GM19023 (cell line): ENCODE results near the gene PSMF1.

Source experiments
- ATAC-seq: cut with Tn5 transposase; IDR thresholded peaks from one replicate; pipeline ENCODE4 v1.9.1; 2021; ENCODE audit warnings: mild to moderate bottlenecking, moderate library complexity; ENCODE audit not compliant: unreplicated experiment

The PSMF1 gene

GRCh38 chr20:1118336-1119127 is at the start of gene PSMF1:
PSMF1 (plus strand) TSS chr20:1118602; CDS start chr20:1118774, 172 bp downstream.
- peak; percentile 96 for ATAC-seq

GRCh38 chr20:1072258-1072657 is 46.1 kb upstream of the PSMF1 start:
- no peak for ATAC-seq

GRCh38 chr20:1075616-1076015 is 42.8 kb upstream of the PSMF1 start:
- ATAC-seq: peak; percentile 60

- ATAC-seq: no peak
Measured at GRCh38 chr20:1081891-1082290, 36.5 kb upstream of the PSMF1 start.

DNA sequence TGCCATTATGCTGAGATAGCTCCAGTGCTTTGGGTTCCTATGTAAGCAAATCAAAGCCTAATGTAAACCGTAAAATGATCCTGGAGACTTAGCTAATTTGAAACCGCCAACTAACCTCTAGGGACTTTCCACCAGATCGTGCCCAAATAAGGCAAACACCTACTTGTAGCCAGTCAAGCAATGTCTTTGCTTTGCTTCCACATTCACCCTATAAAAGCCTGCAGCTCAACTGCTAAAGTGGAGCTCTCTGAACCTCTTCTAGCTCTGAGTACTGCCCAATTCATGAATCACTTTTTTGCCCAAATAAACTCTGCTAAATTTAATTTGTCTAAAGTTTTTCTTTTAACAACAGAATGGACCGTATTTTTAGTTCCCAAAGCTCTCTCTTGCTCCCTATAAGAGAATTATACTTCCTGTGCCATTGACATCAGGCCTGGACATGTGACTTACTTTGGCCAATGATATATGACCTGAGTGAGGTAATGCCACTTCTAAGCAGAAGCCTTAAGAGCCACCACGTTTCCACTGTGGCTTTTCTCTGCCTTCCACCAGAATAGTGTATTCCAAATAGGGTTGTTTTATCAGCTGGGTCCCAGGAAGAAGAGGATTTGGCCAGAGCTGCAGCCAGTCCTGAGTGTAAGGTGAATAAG is 34.8 kb upstream of the PSMF1 start:
- ATAC-seq: no peak

- no peak for ATAC-seq
Measured at GRCh38 chr20:1085492-1086276, 32.7 kb upstream of the PSMF1 start.

- no peak for ATAC-seq
Measured at GRCh38 chr20:1086277-1087213, 31.9 kb upstream of the PSMF1 start.

GRCh38 chr20:1087311-1087905 is 31.0 kb upstream of the PSMF1 start:
- no peak for ATAC-seq

DNA sequence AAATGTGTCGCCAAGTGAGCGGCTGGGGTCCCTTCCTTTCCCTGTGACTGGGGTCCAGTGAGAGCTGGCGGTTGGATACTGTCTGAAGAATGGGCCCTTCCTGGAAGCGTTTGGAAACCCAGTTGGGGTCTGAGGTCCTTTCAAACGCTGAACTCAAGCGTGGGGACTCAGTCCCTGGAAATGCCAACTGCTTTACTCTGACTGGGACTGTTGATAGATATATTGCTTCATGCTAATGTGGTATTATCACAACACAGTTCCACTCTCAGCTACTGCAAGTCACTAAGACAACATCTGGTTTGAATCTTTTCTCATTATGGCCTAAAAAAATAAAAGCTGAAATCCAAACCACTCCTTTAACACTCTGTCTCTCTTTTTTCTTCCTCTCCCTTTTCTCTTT is 23.7 kb upstream of the PSMF1 start:
- no peak for ATAC-seq

DNA sequence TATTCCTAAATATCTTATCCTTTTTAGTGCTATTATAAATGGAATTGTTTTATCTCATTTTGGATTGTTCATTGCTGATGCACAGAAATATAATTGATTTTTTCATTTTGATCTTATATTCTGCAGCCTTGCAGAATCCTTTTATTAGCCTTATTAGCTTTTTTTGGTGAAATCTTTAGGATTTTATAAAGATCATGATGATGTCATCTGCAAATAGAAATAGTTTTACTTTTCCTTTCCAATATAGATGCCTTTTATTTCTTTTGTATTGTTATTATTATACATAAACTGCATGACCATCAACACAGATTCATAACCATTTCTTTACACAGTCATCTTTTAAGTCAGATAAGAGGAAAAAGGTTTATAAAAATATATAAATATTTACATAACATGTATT is 16.9 kb upstream of the PSMF1 start:
- no peak for ATAC-seq

DNA sequence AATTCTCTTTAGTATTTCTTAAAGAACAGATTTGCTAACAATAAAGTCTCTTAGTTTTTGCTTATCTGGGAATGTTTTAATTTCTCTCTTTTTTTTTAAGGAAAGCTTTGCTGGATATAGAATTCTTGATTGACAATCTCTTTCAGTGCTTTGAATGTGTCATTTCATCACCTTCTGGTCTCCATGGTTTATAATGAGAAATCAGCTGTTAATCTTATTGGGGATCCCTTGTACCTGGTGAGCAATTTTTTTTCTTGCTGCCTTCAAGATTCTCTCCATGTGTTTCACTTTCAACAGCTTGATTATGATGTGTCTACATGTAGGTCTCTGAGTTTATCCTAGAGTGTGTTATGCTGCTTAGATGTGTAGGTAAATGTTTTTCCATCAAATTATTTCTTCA is 16.4 kb upstream of the PSMF1 start:
- no peak for ATAC-seq

DNA sequence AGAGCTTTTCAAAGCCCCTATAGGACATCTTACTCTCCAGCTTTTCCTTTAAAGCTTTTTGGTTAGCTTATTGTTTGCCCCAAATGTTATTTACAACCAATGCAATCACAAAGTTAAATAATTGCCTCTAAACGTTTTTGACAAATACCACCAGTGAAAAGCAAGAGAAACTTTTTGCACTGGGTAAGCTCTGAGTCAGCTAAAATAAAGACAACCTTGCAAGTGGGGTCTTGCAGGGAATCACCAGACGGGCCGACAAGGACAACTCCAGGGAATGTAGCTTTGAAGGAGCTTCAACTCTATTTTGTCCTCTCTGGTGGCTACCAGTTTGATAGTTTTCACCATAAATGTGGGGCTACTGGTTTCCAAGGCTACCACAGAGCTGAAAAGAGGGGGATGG is 14.7 kb upstream of the PSMF1 start:
- no peak for ATAC-seq

GRCh38 chr20:1105599-1106194 is 12.7 kb upstream of the PSMF1 start:
- no peak for ATAC-seq

GRCh38 chr20:1107176-1107575 is 11.2 kb upstream of the PSMF1 start:
- no peak for ATAC-seq

DNA sequence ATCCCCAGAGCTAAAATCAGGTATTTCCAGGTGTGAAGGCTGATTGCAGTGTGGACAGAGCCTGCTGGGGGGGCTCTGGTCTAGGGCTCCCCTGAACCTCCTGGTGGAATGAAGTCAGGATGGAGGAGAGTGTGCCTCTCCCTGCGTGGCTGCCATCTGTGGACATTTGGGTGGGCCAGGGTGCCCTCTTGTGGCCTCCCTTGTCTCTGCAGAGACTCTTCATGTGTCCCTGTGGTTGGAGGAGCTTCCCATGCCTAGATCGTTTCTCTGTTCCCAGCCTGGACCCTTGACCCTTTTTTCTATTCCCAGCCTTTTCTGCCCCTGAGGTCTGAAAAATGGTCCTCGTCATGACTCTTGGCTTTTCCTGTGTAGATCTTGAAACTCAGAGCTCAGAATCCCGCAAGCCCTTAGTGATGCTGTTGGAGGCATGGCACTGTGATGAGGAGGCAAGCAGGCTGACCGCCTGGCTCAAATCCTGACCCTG is 9.9 kb upstream of the PSMF1 start:
- ATAC-seq: no peak

GRCh38 chr20:1112908-1113307 is 5.5 kb upstream of the PSMF1 start:
- ATAC-seq: no peak

DNA sequence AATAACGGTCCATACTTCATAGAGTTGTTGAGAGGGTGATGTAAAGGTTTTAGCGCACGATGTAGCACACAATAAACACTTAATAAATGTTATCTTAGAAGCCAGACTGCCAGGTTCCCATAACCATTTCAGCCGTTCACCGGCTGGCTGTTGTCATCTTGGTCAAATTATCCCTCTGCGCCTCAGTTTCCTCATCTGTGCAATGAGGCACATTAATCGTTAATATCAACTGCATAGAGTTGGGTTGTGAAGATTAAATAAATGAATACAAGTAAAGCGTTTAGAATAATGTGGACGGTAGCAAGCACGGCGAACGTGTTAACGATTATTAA is 432 bp upstream of the PSMF1 start:
- no peak for ATAC-seq

GRCh38 chr20:1119128-1119505 is 715 bp downstream of the PSMF1 start:
- ATAC-seq: no peak

- no peak for ATAC-seq
Measured at GRCh38 chr20:1119524-1119923, 1.1 kb downstream of the PSMF1 start.

DNA sequence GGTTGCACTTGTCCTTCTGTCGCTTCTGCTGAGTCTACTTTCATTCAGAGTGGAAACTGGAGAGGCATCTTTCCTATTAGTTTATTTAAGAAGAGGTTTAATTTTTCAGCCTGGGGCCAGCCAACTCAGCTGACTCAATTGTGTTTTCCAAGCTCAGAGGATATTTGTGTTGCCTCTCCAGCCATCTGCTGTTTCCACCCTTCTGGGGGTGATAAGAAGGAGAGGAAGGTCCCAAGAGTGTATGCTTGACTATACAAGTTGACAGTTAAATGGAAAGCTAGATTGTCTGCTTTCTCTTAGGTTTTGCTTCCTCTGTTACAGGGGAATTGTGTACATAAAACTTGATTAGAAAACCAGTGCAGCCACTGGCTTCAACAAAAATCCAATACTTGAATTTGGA is 3.0 kb downstream of the PSMF1 start:
- ATAC-seq: no peak
